Fibroblast of skin of right biceps (primary cell): ENCODE data around the gene TMEM271.
"Not testable (repeated sequence)": the region's sequence is repeated elsewhere in the genome, so short reads cannot be mapped to it uniquely, and the experiment has no call there.

Experiments
- DNase-seq: peaks from one replicate; pipeline ENCODE4 v3.0.0-alpha.2; 2013

Gene TMEM271

DNA sequence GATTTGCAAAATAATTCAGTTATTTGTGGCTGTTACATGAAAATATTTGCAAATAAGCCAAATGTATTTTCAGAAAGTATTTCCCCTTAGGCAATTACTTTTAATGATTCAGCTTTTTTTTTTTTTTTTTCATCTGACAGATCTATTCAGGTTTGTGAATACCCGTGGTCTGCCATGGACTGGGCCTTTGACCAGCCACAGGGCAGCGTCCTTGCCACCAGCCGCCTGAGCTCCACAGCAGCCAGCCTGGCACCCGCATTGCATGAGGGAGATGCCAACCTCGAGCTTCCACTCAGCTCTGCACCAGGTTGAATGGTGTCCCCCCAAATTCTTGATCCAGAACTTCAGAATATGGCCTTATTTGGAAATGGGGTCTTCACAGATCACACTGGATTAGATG, 14.7 kb downstream of the TMEM271 start:
- DNase-seq: no peak

DNA sequence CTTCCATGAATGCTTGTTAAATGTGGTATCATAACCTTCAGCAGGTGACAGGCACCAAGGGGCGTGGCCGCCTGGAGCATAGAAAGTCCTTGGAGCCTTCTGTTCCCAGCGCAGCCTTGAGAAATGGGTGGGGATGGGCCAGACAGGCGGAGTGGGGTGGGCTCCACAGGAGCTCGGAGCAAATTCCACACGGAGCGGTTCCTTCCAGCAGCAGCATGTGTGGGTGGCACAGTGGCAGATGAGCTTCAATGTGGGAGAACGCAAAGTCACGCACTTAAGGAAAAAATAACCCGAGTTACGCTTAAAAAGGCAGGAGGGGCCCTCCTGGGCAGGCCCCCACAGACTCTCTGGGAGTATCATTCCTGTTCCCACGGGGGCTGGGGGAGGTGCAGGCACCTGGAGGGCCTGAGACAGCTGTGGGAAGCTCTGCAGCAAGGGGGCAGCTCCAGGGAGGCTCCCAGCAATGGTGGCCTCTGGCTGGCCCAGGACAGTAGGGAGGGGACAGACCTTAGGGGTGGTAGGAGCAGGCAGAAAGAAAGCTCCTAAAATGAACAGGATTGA, 15.3 kb downstream of the TMEM271 start:
- DNase-seq: no peak

DNA sequence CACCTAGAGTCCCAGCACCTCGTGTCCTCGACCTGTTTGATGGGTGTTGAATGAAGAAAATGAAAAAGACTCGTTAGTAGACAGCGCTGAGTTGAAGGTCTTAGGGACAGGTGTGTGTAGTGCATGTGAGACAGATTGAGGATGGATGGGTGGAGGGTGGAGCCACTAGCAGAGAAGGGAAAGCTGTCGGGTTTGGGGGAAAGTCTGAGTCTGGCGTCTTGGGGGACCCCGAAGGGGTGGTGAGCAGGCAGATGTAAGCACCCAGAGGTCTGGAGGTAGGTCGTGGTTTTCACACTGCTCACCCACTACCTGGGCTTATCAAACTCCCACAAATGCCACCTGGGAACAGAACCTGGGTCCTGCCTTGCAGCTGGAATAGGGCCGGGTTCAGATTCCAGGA, 16.0 kb downstream of the TMEM271 start:
- no peak for DNase-seq

DNA sequence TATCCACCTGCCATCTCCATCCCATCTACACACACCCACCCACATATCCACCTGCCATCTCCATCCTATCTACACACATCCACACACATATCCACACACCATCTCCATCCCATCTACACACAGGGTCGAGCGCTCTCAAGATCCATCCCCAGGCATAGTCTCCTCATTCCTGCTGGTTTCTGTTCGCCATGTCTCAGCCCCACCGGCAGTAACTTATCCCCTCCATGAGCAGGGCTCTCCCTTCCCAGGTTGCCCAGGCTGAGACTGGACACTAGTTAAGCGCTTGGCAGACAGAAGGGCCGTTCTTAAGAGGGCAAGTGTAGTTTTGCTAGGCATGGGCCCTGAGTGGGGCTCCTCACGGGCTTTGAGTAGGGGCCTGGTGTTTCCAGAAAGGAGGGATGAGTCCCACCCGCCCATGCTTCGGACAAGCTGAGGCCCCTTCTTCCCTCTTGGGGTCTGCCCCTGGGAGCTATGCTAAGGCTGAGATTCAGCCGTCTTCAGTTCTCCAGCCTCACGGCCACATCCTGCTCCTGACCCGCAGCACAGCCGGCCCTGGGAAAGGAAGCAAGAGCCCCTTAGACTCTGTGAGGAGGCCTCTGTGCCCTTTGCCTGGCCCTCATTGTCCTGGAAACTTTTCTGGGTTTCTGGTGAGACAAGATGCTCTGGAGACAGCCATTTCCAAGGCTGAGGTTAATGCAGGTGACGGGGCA, 20.4 kb downstream of the TMEM271 start:
- DNase-seq: no peak

DNA sequence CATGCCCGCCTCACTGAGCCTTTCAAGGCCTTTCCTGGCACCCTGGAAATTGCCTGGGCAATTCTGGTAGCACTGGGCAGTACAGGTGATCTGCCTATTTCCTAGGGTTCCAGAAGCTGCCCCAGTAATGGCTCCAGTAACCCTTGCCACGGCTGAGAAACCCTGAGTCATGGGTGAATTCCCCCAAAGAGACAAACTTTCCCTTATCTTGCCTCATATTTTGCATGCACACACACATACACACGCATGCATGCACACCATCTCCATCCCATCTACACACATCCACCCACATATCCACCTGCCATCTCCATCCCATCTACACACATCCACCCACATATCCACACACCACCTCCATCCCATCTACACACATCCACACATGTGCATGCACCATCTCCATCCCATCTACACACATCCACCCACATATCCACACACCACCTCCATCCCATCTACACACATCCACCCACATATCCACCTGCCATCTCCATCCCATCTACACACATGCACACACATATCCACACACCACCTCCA, 21.2 kb downstream of the TMEM271 start:
- DNase-seq: not testable (repeated sequence)

DNA sequence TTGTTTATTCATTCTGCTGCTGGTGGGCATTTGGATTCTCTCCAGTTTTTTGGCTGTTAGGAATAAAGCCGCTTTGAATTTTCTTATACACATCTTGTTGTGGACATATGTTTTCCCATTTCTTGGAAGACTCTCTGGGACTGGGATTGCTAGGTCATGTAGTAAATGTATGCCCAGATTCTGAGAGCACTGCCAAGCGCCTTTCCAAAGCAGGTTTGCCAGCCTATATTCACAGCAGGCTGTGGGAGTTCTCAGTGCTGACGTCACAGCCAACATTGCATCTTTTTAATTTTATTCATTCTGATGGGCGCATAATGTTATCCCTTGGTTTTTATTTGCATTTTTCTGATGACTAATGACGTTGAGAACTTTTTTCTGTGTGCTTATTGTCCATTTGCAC, 24.1 kb downstream of the TMEM271 start:
- DNase-seq: no peak

DNA sequence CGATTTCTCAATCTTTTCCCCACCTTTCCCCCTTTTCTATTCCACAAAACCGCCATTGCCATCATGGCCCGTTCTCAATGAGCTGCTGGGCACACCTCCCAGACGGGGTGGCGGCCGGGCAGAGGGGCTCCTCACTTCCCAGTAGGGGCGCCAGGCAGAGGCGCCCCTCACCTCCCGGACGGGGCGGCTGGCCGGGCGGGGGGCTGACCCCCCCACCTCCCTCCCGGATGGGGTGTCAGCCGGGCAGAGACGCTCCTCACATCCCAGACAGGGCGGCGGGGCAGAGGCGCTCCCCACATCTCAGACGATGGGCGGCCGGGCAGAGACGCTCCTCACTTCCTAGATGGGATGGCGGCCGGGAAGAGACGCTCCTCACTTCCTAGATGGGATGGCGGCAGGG, 25.8 kb downstream of the TMEM271 start:
- DNase-seq: not testable (repeated sequence)

DNA sequence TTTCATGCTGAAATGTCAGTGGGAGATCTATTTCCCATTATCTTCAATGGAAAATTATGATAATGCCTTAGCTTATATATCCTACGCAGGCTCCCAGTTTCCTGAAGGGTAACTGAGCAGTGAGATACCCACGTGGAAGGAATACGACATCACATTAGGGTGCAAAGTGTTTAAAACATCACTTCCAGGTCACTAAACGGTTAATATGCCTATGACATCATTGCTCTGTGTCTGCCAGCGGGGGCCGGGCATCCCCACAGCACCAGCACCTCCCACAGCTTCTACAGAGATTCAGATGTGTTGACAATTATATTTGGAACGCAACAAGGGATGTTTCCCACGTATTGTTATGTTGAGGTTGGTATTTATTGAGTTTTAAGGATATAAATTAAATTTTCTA, 27.1 kb downstream of the TMEM271 start:
- no peak for DNase-seq

DNA sequence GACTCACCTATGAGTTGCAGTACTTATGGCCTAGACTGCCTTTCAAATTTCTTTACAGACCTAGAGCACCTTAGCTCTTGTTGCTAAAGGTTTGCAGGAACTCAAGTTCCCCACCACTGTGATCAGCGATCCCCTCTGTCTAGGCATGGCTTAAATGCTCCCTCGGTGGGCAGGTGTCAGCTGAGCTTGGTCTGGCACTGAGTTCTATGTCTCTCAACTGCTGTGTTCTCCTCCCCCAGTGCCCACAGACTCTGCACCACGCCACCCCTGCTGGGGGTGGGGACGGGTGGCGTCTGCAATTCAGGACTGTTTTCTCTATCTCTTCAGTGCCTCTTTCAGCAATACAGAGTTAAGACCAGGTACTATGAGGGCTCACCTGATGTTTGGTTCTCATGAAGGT, 30.5 kb downstream of the TMEM271 start:
- no peak for DNase-seq

DNA sequence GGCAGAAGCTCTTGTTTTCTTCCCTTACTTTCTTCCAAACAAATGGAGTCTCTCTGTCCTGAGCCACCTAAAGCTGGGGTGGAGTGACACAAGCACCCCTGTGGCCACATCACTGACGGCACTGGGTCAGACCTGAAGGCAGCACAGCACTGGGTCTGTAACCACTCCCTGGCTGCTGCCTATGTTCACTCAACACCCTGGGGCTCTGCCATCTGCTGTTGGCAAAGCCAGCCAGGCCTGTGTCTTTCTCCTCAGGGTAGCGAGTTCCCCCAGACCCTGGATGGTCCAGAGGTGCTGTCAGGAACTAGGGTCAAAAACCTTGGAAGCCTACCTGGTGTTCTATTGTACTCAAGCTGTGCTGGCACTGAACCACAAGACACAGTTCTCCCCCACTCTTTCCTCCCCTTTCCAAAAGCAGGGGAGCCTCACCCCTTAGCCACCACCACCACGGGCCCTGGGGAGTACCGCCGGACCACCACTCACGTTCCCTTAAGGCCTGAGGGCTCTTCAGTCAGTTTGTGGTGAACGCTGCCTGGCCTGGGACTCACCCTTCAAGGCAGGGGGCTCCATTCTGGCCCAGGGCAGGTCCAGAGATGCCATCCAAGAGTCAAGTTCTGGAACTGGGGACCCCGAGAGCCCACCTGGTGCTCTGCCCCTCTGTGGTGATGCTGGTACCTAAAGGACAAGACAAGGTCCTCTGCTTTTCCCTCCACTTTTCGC, 31.5 kb downstream of the TMEM271 start:
- no peak for DNase-seq

DNA sequence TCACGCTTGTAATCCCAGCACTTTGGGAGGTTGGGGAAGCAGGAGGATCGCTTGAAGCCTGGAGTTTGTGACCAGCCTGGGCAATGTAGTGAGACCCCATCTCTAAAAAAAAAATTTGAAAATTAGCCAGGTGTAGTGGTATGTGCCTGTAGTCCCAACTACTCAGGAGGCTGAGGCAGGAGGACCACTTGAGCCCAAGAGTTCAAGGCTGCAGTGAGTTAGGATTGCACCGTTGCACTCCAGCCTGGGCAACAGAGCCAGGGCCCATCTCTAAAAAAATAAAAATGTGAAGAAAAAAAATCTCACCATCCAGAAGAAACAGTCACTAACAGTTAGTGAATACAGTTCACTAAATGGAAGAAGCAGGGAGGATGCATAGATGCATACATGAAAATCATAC, 34.8 kb downstream of the TMEM271 start:
- no peak for DNase-seq

DNA sequence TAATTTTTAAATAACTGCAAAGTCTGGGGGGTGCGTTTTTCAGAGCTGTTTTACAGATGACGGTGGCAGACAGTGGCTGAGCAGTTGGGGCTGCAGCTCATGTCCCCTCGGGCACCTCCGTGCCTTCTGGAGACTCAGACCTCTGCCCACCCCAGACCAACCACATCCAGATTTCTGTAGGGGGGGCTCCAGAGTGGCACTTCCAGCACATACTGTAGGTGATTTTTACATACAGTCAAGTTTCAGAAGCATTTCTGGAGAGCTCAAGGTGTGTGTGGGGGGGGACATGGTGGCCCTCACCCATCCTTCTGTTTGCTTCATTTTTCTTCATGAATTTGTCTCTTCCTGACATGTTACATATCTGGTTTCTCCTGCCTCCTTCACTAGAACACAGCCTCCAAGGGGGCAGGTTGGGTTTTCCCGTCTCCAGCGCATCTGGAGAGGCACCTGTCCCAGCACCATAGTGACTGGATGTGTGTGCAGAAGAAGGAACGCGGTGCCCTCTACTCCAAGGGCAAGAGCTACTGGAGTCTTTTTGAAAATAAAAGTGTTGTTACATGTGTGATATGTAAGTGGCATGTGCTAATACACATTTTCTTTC, 37.5 kb downstream of the TMEM271 start:
- DNase-seq: no peak

DNA sequence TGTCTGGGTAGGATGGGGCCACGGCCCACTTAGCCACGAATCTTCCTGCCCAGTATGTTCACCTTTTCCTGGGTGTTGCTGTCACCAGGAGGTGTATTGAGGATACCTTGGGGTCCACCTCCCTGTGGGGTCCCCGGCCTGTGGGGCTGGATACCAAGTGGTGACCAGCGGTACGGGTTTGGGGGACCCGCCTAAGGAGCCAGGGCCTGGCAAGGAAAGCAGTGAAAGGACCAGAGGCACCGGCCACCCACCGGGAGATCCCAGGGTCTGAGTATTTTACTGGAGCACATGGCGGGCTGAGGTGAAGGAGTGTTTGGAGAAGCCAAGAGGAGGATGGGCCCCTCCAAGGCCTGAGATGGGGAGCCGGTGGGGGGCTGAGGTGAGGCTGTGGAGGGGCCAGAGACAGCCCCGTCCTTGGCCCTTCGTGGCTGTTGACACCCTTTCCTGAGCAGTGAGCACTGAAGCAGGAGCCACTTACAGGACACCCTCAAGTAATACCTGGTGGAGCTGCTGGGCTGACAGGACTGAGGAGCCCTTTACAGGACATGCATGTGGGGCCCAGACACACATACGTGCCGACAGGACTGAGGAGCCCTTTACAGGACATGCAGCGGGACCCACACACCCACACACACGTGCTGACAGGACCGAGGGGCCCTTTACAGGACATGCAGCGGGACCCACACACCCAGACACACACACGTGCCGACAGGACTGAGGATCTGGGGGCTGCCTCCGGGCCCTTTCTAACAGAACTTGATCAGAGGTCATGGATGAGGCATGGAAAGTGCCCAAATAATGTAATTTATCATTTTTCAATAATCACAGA, 38.4 kb downstream of the TMEM271 start:
- DNase-seq: no peak

DNA sequence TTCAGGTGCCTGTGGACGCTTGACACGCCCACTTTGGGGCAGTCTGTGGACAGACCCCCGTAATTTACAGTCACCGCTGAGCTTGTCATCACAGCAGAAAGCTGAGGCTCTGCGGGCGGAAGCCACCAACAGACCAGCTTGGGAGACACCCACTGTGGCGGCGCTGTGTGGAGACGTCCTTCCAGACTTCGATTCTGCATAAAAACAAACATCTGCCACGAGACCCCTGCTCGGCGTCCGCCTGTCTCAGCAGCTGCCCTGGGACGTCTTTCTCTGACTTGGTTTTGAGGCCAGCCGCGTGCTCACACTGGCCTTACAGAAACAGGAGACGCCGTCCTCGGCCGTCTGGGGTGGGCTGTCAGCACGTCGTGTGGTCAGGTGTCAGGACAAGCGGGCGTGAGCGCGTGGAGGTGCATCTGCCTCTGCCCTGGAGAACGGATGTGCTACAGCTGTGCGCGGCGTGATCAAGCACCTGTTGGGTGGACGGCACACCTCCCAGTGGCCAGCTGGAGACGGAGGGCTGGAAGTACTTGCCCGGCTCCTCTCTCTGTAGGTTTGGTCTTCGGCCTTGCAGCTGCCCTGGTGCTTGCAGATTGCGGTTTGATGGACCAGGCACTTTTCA, 39.6 kb downstream of the TMEM271 start:
- no peak for DNase-seq

DNA sequence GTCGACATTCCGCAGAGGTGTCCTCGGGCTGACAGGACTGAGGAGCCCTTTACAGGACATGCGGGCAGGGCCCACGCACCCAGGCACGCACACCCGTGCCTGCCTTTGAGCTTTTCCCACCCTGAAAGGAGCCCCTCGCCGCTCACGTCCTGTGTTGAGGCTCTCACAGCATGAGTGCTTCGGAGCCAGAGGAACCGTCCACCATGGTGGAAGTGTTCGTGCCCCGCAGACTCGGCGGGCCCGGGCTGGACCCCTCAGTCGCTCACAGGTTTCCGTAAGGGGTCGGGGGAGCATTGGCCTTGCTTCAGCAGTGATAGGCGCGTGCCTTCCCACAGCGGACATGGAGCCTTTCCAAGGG, 40.2 kb downstream of the TMEM271 start:
- DNase-seq: no peak

DNA sequence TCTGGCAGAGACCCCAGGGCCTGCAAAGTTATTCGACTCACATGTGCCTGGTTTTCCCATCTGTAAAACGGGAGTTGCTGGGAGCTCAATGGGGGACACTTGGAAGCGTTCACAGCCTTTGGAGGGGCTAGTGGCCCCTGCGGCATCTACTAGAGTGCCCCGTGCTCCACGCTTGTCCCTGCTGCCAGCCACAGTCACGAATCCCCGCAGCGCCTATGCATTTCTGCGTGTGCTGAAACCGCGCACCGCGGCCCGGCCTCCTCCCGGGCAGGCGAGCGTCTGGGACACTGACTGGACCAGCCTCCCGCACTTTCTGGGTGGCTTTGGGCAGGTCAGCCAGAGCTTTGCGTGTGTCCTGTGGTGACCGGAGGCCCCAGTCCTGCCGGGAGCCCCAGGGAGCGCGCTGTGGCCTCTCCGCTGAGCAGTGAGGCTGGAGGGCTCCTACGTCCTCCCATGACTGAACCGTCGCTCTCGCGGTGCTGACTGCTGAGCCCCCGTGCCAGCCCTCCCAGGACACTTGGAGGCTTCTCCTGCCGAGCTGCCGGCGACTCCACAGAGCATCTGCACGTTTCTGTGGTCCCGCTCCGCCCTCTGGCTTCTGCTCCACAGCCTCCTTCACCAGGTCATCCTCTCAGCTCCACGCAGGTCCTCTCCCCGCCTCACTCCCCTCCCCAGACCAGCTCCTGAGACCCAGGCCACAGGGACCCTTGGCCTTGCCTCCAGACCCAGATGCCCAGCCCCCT, 40.7 kb downstream of the TMEM271 start:
- DNase-seq: no peak

DNA sequence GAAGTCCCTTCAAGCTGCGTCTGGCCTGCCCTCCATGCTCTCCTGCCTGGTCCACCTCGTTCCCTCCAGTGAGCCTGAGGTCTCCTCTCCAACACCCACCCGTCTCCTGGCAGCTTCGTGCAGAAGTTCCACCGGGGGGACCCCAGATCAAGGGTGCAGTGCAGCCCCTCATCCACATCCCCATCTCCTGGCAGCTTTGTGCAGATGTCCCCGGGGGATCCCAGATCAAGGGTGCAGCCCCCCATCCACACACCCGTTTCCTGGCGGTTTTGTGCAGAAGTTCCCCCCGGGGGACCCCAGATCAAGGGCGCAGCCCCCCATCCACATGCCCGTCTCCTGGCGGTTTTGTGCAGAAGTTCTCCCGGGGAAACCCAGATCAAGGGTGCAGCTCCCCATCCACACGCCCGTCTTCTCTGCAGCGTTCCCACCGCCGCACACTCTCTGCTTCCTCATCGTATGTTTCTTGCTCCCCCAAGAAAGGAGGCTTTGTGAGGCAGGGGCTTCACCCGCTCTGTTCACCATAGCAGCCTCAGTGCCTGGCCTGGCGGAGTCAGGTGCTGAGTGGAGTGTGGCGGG, 41.4 kb downstream of the TMEM271 start:
- no peak for DNase-seq

DNA sequence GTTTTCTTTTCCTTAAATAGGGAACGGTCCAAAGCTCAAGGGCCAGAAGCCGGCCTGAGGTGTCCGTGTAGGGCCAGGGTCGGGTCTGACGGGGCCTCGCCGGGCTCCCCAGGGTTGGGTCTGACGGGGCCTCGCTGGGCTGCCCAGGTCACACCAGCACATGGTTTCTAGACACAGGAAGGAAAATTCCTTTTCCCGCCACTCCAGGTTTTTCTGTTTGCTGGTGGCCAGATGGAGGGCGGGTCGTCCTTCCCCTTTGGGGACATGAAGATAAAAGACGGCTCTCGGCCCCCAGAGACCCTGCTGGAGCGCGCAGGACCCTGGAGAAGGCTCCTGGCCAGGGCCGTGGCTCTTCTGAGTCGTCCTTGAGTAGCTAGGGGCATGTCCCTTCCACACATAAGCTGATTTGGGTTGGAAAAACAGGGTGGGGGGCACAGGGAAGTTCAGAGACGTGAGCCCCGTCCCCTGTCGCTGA, 42.0 kb downstream of the TMEM271 start:
- no peak for DNase-seq

DNA sequence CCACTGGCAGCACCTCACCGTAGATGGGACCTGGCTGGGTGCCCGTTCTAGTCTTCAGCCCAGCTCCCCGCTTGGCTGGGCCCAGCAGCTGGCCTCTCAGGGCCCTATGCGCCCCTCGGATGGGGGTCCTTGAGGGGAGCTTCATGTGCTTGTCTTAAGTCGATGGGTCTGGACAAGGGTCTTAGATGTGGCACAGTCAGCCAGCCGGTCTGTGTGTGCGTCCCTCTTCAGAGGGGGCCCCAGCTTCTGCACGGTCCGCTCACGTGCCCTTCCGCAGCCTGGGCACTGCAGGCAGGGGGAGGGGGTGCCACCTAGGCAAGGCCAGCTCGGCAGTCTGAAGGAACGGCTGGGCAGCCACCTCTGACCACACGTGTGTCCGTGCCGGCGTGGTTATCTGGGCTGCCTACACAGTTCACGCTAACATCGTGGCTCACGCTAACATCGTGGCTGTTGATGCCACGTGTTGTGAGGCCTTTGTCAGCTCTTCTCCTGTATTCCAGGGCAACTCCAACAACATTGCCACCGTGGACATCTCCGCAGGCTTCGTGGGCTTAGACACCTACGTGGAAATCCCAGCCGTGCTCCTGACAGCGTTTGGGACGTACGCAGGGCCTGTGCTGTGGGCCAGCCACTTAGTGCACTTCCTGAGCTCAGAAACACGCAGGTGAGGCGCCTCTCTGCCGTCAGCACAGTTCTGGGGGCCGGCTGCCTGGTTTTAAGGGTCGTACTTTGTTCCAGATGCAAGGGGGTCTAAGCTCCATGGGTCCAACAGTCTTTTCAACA, 42.6 kb downstream of the TMEM271 start:
- DNase-seq: no peak

DNA sequence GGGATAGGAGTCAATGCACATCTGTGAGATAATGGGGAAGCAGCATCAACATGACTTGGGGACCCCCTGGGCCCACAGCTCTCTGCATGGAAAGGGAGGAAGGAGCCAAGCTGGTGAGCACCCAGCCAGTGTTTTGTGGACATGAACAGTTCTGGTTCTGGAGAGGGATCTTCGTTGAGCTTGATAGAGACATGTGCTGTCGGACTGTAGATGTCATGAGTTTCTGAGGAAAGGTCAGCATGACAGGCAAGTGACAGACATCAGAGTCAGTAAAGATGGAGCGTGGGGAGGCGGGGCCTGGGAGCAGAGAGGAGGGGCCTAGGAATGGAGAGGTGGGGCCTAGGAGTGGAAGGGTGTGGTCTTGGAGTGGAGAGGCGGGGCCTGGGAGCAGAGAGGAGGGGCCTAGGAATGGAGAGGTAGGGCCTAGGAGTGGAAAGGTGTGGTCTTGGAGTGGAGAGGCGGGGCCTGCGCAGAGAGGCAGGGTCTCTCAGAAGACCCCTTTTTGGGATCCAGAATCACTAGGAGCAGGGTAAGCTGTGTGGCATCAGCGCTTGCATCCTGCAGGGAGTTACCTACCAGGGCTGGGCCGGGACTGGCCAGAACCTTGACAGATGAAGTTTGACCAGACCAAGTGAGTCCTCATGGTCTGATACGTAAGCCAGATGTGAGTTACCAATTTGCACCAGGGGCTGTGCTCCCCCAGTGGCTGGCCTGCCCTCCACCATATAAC, 43.3 kb downstream of the TMEM271 start:
- no peak for DNase-seq
